Suprapubic skin (tissue), 4 donors: ENCODE data around the gene SLC36A4. TPM values are rescaled to one million over a fixed set of nuclear protein-coding genes. Genes with fewer than 3 reads are reported as not detected.
"Not testable (repeated sequence)": the region's sequence is repeated elsewhere in the genome, so short reads cannot be mapped to it uniquely, and the experiment has no call there.

ENCODE experiments used
- DNase-seq, 2 donors: peaks; one replicate each; pipeline ENCODE4 v3.0.0-alpha.2; 2019; ENCODE audit warnings: low spot score in 2 of 2
- H3K27ac ChIP-seq: fragments of 200-600 bp; sonication (generic); one replicate; pipeline ENCODE4 v1.5.1; 2019
- H3K27me3 ChIP-seq: fragments of 200-600 bp; sonication (generic); one replicate; pipeline ENCODE4 v1.5.1; 2019
- H3K36me3 ChIP-seq: fragments of 200-600 bp; sonication (generic); one replicate; pipeline ENCODE4 v1.5.1; 2019
- H3K4me1 ChIP-seq: fragments of 200-600 bp; sonication (generic); one replicate; pipeline ENCODE4 v1.5.1; 2019
- H3K4me3 ChIP-seq: fragments of 200-600 bp; sonication (generic); one replicate; pipeline ENCODE4 v1.5.1; 2019; ENCODE audit warnings: mild to moderate bottlenecking
- H3K9me3 ChIP-seq: fragments of 200-600 bp; sonication (generic); one replicate; pipeline ENCODE4 v1.5.1; 2019
- EP300 ChIP-seq: sonication (generic); formaldehyde crosslinking; IDR thresholded peaks from one replicate; pipeline ENCODE4 v1.6.1; 2017; ENCODE audit warnings: antibody characterized with exemption
- POLR2A ChIP-seq, 2 donors: fragments of 450-650 bp; IDR thresholded peaks; one replicate each; pipeline ENCODE4 v1.6.1; 2017; ENCODE audit warnings: antibody characterized with exemption in 2 of 2, mild to moderate bottlenecking in 2 of 2, moderate library complexity in 2 of 2
- POLR2AphosphoS5 ChIP-seq, 3 donors: sonication (generic); formaldehyde crosslinking; IDR thresholded peaks; one replicate each; pipeline ENCODE4 v1.6.1; 2017; ENCODE audit warnings: antibody characterized with exemption in 3 of 3
- WGBS: methylation state at CpG from one replicate; pipeline ENCODE4 v1.1.5; 2018; 5-methylcytosine and 5-hydroxymethylcytosine counted together
- total RNA-seq, 4 donors: library from RNA; depleted of rRNA; stranded (reverse); fragments of >200 nt; gene quantifications; one replicate each; pipeline ENCODE4 v1.1.0, GENCODE V29; 2016
- TF ChIP-seq, protein P1 (sequence below), 2 donors: fragments of 200-600 bp in 1 of 2; fragments of 450-650 bp in 1 of 2; sonication (generic) in 1 of 2; IDR thresholded peaks; one replicate each; pipeline ENCODE4 v1.5.1; 2016 to 2019; ENCODE audit warnings: antibody characterized with exemption in 2 of 2, mild to moderate bottlenecking in 1 of 2, moderate library complexity in 1 of 2

Gene SLC36A4
- total RNA-seq, 4 donors from 2014 or later: 7.2 to 16.3 (median 8.9) TPM

DNA sequence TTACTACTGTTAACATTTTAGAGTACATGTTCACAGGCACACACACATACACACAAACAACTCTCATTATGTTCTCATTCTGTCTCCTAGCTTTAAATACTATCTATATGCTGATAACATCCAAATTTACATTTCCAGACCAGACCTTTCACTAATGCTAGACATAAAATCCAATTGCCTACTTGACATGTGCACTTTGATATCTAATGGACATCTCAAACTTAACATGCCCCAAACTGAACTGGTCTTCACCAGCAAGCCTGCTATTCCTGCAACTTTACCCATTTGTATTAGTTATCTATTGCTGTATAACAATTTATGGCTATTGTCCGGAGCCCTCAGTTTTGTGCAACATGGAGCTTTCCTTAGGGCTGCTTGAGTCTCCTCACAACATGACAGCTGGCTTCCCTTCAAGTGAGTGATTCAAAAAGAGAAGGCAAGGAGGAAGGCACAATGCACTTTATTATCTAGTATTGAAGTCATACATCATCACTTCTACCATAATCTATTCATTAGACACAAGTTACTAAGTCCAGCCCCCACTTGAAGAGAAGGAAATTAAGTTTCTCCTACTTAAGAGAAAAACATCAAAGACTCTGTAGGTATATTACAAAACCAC is 3.0 kb downstream of the SLC36A4 start:
- Histone ChIP-seq H3K4me1 (peaks cover 8% of the 10 kb centered on the region), H3K9me3 (no peaks in the 10 kb centered on the region)
- WGBS: 92% methylated on average over 1 of the region's 1 CpG

DNA sequence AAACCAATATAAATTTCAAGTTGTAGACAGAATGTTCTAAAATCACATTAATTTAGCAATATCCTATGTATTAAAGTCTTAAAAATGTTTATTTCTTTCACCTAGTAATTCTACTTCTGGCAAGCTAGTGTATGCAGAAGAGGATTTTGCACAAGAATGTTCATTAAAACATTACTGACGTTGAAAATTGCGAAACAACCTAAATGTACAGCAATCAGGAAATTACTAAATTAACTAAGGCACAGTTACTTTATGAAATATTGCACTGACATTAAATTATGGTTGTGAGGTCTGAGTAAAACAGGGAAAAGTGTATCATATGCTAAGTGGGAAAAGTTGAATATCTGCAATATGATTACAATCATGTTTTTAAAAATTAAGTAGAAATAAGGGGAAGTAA is 4.1 kb downstream of the SLC36A4 start:
- H3K36me3 ChIP-seq: no peaks in the 10 kb centered on the region
- no peaks in the 10 kb centered on the region for H3K27me3 ChIP-seq
- no peaks in the 10 kb centered on the region for H3K9me3 ChIP-seq
- no peak overlapping the region for H3K27ac ChIP-seq
- H3K4me1 ChIP-seq: peaks cover 8% of the 10 kb centered on the region
- DNase-seq: no peak
- H3K4me3 ChIP-seq: no peak overlapping the region
- whole genome bisulfite sequencing: 71% methylated on average over 2 of the region's 2 CpGs
- TF ChIP-seq POLR2AphosphoS5 (IDR thresholded peaks at IDR 0.05) (no peak), POLR2A (IDR thresholded peaks at IDR 0.05) (no peak), EP300 (no peak)
- TF ChIP-seq, protein P1, sequence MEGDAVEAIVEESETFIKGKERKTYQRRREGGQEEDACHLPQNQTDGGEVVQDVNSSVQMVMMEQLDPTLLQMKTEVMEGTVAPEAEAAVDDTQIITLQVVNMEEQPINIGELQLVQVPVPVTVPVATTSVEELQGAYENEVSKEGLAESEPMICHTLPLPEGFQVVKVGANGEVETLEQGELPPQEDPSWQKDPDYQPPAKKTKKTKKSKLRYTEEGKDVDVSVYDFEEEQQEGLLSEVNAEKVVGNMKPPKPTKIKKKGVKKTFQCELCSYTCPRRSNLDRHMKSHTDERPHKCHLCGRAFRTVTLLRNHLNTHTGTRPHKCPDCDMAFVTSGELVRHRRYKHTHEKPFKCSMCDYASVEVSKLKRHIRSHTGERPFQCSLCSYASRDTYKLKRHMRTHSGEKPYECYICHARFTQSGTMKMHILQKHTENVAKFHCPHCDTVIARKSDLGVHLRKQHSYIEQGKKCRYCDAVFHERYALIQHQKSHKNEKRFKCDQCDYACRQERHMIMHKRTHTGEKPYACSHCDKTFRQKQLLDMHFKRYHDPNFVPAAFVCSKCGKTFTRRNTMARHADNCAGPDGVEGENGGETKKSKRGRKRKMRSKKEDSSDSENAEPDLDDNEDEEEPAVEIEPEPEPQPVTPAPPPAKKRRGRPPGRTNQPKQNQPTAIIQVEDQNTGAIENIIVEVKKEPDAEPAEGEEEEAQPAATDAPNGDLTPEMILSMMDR (IDR thresholded peaks at IDR 0.05): no peak

More for the DNA sequence above, 3.0 kb downstream of the SLC36A4 start:
- H3K27me3 ChIP-seq: no peaks in the 10 kb centered on the region
- H3K27ac ChIP-seq: no peak overlapping the region
- H3K36me3 ChIP-seq: no peaks in the 10 kb centered on the region
- DNase-seq: no peak
- no peak for TF ChIP-seq EP300
- TF ChIP-seq, protein P1 (IDR thresholded peaks at IDR 0.05): no peak
- TF ChIP-seq POLR2A (IDR thresholded peaks at IDR 0.05): no peak
- no peak for TF ChIP-seq POLR2AphosphoS5 (IDR thresholded peaks at IDR 0.05)
- no peak overlapping the region for H3K4me3 ChIP-seq

DNA sequence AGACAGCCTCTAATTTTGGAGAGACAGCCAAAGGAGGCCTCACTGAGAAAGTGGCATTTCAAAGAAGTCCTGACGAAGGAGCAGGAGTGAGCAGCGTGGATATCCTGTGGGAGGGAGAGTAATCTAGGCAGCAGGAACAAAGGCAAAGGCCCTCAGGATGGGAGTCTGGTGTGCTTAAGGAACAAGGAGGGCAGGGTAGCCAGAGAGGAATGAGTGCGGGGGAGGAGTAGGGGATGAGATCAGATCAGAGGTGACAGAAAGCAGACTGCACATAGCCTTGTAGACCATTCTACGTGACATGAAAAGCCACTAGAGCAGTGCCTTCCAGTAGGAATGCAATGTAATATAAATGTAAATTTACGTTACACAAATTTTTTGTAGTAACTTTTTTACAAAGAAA is 5.6 kb downstream of the SLC36A4 start:
- H3K9me3 ChIP-seq: peaks cover 7% of the 10 kb centered on the region
- WGBS: 87% methylated on average over 5 of the region's 5 CpGs

DNA sequence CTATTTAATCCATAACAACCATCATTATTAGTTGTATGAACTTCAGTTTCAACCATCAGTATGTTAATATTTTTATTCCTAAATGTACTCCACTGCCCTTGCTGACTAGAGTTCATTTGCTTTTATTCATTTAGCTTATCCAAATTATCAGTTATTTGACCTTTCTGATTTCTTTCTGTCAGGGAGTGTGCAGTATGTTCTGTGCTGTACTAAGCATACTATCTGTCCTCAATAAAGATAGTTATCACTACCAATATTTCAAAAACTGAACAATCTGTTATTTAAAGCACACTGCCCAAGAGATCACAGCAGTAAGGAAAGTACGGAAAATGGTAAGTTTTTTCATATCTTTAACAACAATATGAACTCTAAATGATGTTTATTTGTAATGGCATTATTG is 8.3 kb downstream of the SLC36A4 start:
- Histone ChIP-seq H3K36me3 (peaks cover 3% of the 10 kb centered on the region), H3K27ac (no peak overlapping the region), H3K4me3 (no peak overlapping the region), H3K27me3 (no peaks in the 10 kb centered on the region), H3K4me1 (no peaks in the 10 kb centered on the region), H3K9me3 (peaks cover 14% of the 10 kb centered on the region)
- no peak for DNase-seq
- TF ChIP-seq, protein P1 (IDR thresholded peaks at IDR 0.05): no peak
- TF ChIP-seq EP300: no peak
- TF ChIP-seq POLR2A (IDR thresholded peaks at IDR 0.05): no peak
- TF ChIP-seq POLR2AphosphoS5 (IDR thresholded peaks at IDR 0.05): no peak
- 98% methylated on average over 1 of the region's 1 CpG for WGBS

More for the DNA sequence above, 5.6 kb downstream of the SLC36A4 start:
- TF ChIP-seq POLR2AphosphoS5 (IDR thresholded peaks at IDR 0.05) (no peak), EP300 (no peak)
- no peak for DNase-seq
- Histone ChIP-seq H3K27ac (no peak overlapping the region), H3K4me3 (no peak overlapping the region), H3K4me1 (peaks cover 5% of the 10 kb centered on the region), H3K36me3 (no peaks in the 10 kb centered on the region), H3K27me3 (no peaks in the 10 kb centered on the region)

DNA sequence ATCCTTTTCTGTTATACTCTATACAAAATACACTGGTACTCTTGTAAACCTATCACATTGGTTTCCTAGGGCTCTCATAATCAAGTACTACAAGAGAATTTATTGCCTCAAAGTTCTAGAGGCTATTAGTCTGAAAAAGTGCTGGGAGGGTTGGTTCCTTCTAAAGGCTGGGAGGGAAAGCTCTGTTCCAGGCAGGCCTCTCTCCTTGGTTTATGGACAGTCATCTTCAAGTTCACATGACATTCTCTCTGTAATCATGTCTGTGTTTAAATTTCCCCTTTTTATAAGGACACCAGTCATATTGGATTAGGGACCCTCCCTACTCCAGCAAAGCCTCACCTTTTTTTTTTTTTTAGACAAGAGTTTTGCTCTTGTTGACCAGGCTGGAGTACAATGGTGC is 9.1 kb downstream of the SLC36A4 start:
- H3K4me3 ChIP-seq: no peak overlapping the region
- TF ChIP-seq POLR2AphosphoS5 (IDR thresholded peaks at IDR 0.05) (no peak), EP300 (no peak), POLR2A (IDR thresholded peaks at IDR 0.05) (no peak)
- TF ChIP-seq, protein P1 (IDR thresholded peaks at IDR 0.05): no peak
- H3K27ac ChIP-seq: no peak overlapping the region
- H3K4me1 ChIP-seq: no peaks in the 10 kb centered on the region
- H3K36me3 ChIP-seq: peaks cover 10% of the 10 kb centered on the region
- peaks cover 14% of the 10 kb centered on the region for H3K9me3 ChIP-seq
- no peaks in the 10 kb centered on the region for H3K27me3 ChIP-seq
- DNase-seq: no peak

DNA sequence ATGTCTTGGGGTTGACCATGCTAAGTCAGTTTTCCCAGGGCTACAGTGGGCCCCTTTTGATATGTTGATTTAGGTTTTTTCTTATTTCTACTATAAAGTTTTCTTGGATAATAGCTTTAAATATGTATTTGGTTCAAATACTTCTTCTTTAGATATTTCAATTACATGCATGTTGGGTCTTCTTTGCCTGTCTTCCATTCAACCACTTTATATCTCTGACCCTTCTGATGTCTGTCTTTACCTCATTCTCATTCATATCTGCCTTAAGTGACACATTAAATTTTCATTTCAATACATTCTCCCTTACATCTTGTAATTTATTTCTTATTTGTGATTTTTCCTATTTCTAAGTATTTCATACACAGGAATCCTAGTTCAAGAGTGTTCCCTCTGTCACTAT is 10.5 kb downstream of the SLC36A4 start:
- DNase-seq: no peak
- Histone ChIP-seq H3K4me3 (no peak overlapping the region), H3K9me3 (peaks cover 14% of the 10 kb centered on the region), H3K4me1 (no peaks in the 10 kb centered on the region), H3K27ac (no peak overlapping the region), H3K36me3 (peaks cover 18% of the 10 kb centered on the region), H3K27me3 (no peaks in the 10 kb centered on the region)
- no peak for TF ChIP-seq POLR2AphosphoS5 (IDR thresholded peaks at IDR 0.05)
- TF ChIP-seq, protein P1 (IDR thresholded peaks at IDR 0.05): no peak
- no peak for TF ChIP-seq POLR2A (IDR thresholded peaks at IDR 0.05)
- TF ChIP-seq EP300: no peak

DNA sequence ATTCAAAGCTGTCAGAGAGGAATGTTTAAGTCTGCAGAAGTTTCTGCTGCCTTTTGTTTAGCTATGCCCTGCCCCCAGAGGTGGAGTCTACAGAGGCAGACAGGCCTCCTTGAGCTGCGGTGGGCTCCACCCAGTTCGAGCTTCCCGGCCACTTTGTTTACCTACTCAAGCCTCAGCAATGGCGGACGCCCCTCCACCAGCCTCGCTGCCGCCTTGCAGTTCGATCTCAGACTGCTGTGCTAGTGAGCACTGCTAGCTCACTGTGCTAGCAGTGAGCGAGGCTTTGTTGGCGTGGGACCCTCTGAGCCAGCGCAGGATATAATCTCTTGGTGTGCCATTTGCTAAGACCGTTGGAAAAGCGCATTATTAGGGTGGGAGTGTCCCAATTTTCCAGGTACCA is 19.9 kb downstream of the SLC36A4 start:
- not testable (repeated sequence) for H3K9me3 ChIP-seq, H3K27ac ChIP-seq, H3K4me3 ChIP-seq, H3K4me1 ChIP-seq, H3K27me3 ChIP-seq, DNase-seq
- WGBS: 94% methylated on average over 11 of the region's 13 CpGs
- peaks cover 41% of the 10 kb centered on the region for H3K36me3 ChIP-seq
